ENCODE results near the gene SBK1. TPM values are rescaled to one million over a fixed set of nuclear protein-coding genes. Genes with fewer than 3 reads are reported as not detected.

SBK1 gene
- 0.58 TPM in 1 of 2 replicates, not detected in the other for total RNA-seq

GRCh38 chr16:28291651-28292626 lies at the start of gene SBK1:
Gene SBK1 (plus strand): TSS chr16:28292525. CDS start chr16:28317392, 24,867 bp downstream.

DNA sequence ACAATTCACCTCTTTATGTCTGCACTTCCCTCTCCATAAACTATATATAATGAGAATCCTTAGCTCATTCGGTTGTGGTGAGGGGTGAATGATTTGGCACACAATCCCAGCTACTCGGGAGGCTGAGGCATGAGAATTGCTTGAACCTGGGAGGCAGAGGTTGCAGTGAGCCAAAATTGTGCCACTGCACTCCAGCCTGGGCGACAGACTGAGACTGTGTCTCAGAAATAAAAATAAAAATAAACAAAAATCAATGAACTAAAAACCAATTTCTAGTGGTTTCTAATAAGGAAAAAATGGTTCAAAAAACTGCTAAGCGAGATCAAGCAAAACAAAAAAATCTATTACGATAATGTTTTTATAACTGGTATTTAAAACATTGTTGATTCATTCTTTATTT lies 71.1 kb downstream of the SBK1 start, which contains the start of gene NPIPB6:
NPIPB6 (minus strand) TSS at position 101 of the 400 bp plus-strand sequence. CDS start 686 bp downstream, outside the sequence.

Other genes starting within 250 kb of the SBK1 start
- gene GSG1L, start 228.8 kb upstream of the SBK1 start, total RNA-seq: not detected in 2 replicates
- gene XPO6, start 80.6 kb upstream of the SBK1 start, total RNA-seq: 106 and 115 TPM in 2 replicates
- gene NPIPB6, start 71.0 kb downstream of the SBK1 start, total RNA-seq: 0.71 TPM in 1 of 2 replicates, not detected in the other
- gene EIF3CL, start 111.3 kb downstream of the SBK1 start, total RNA-seq: 112 and 116 TPM in 2 replicates
- not detected in 2 replicates for gene NPIPB7, start 179.8 kb downstream of the SBK1 start, total RNA-seq
- gene CLN3, start 199.5 kb downstream of the SBK1 start, total RNA-seq: 16.1 and 19.0 TPM in 2 replicates
- not detected in 2 replicates for gene APOBR, start 202.1 kb downstream of the SBK1 start, total RNA-seq
- gene IL27, start 214.3 kb downstream of the SBK1 start, total RNA-seq: not detected in 2 replicates
- gene NUPR1, start 246.4 kb downstream of the SBK1 start, total RNA-seq: 28.7 and 29.1 TPM in 2 replicates